ENCODE measurements around the gene GREB1L. TPM values are rescaled to one million over a fixed set of nuclear protein-coding genes. Genes with fewer than 3 reads are reported as not detected.

GREB1L gene
- total RNA-seq, 2 donors from 2014 or later, result 2.0 to 21.6 TPM

DNA sequence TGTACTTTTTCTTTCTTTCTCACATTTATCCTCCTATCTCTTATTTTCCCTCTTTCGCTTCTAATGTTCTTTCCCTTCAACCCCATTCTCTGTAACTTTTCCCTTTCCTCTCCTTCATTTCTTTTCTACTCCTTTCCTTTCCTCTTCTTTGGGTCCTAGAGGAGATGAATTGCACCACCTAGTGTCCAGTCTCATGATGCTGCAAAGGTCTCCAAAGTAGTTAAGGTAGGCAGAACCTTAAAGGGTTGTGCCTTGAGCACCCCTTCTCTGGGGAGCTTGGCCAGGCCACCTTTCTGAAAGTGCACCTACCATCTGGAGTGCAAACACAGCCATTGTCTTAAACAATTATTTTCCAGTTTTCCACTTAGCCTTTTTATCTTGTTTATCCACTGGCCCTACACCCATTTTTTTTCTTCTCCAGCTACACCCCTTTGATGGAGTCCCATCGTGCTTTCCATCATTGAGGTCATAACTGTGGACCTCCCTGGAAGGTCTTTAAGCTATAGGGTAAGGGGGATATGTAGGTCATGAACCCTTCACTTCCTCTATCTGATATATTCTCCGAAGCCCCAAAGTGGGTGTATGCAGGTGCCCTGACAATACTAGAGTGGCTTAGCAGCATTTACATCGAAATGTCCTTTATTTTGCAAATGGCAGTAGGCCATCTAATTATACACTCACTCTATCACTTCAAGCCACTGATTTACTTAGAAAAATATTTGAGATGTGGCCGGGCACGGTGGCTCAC is 202.6 kb downstream of the GREB1L start:
- whole genome bisulfite sequencing, result 87% methylated on average over 6 of the region's 6 CpGs
- Histone ChIP-seq H3K4me1 (replicated peaks) (no peaks in the 10 kb centered on the region), H3K36me3 (no peaks in the 10 kb centered on the region), H3K27me3 (replicated peaks; ENCODE audit: insufficient read depth) (no peaks in the 10 kb centered on the region), H3K27ac (no peak overlapping the region), H3K4me3 (no peak overlapping the region), H3K9me3 (no peaks in the 10 kb centered on the region)
- peak; percentile 11 for DNase-seq (ENCODE audit: low spot score)
- intact Hi-C loops (cut with DNase I), result loop anchor here (5.0 to 10.0 kb wide), 2 partner anchors 200 to 252 kb away; partner anchors contain the start of gene GREB1L
- TF ChIP-seq, protein P1, sequence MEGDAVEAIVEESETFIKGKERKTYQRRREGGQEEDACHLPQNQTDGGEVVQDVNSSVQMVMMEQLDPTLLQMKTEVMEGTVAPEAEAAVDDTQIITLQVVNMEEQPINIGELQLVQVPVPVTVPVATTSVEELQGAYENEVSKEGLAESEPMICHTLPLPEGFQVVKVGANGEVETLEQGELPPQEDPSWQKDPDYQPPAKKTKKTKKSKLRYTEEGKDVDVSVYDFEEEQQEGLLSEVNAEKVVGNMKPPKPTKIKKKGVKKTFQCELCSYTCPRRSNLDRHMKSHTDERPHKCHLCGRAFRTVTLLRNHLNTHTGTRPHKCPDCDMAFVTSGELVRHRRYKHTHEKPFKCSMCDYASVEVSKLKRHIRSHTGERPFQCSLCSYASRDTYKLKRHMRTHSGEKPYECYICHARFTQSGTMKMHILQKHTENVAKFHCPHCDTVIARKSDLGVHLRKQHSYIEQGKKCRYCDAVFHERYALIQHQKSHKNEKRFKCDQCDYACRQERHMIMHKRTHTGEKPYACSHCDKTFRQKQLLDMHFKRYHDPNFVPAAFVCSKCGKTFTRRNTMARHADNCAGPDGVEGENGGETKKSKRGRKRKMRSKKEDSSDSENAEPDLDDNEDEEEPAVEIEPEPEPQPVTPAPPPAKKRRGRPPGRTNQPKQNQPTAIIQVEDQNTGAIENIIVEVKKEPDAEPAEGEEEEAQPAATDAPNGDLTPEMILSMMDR (IDR thresholded peaks at IDR 0.05), result peak in 2 of 4 experiments; percentile 43 to 56
- no peak for TF ChIP-seq POLR2AphosphoS5 (IDR thresholded peaks at IDR 0.05)
- no peak for TF ChIP-seq POLR2A (IDR thresholded peaks at IDR 0.05)

DNA sequence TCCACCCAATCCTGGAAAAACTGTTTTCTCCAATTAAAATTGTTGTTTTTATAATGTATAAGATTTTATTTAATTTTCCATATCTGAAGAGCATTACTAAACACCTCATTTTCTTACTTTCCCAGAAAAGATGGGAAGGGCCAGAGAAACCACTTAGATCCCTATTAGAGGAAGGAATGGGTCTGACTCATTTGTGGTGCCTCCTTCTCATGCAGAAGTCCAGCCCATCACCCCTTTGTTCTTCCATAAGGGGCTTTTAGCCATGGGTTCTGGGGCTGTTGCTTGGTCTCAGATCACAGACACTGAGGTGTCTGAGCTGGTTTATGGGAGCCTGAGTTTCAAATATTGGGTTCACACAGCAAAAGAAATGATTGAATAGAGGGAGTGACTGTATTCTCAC is 206.3 kb downstream of the GREB1L start:
- intact Hi-C loops (cut with DNase I), result loop anchor here (10.0 kb wide), 1 partner anchor 203 kb away; the partner anchor contains the start of gene GREB1L
- Histone ChIP-seq H3K9me3 (no peaks in the 10 kb centered on the region), H3K27me3 (replicated peaks; ENCODE audit: insufficient read depth) (no peaks in the 10 kb centered on the region), H3K36me3 (no peaks in the 10 kb centered on the region), H3K4me1 (replicated peaks) (no peaks in the 10 kb centered on the region), H3K27ac (no peak overlapping the region), H3K4me3 (no peak overlapping the region)
- no peak for DNase-seq (ENCODE audit: low spot score)
- TF ChIP-seq POLR2A (IDR thresholded peaks at IDR 0.05), result no peak
- TF ChIP-seq, protein P1 (IDR thresholded peaks at IDR 0.05), result no peak
- no peak for TF ChIP-seq POLR2AphosphoS5 (IDR thresholded peaks at IDR 0.05)

DNA sequence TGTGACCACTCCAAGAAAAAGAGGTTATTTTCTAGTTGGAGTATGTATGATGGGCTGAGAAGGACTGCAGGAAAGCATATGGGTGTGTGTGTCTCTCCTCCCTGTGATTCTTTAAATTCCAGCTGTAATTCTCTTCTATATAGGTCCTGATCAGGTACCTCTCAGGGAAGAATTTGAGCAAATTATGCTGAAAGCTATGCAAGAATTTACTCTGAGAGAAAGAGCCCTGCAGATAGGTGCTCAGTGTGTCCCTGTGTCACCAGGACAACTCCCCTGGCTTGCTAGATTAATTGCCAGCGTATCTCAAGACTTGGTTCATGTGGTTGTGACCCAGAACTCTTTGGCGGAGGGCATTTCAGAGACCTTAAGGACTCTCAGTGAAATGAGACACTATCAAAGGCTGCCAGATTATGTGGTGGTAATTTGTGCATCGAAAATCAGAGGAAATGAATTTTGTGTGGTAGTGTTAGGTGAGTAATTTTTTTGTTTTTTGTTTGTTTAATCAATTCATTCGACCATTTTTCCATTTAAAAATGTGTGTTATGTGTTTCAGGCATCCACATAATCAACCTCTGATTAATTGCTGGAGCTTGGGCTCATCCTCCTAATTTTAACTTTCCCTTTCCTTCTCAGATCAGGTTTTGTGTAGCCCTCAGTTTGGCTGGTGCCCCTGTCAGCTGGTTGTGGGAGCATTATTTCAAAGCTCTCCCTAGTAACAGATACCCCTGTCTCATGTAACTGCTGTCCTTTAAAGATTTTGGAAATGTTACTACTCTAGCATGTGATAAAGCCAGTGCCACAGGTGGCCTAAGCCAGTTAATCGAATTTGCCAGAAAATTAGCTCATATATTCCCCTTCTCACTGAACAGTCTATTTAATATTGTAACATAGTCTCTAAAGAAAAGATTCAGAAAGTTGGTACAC is 207.6 kb downstream of the GREB1L start:
- 88% methylated on average over 5 of the region's 5 CpGs for WGBS
- no peak for DNase-seq (ENCODE audit: low spot score)
- no peaks in the 10 kb centered on the region for H3K4me1 ChIP-seq (replicated peaks)
- no peaks in the 10 kb centered on the region for H3K36me3 ChIP-seq
- intact Hi-C loops (cut with DNase I), result loop anchor here (10.0 kb wide), 1 partner anchor 205 kb away; the partner anchor contains the start of gene GREB1L
- no peak overlapping the region for H3K27ac ChIP-seq
- TF ChIP-seq, protein P1 (IDR thresholded peaks at IDR 0.05), result no peak
- TF ChIP-seq POLR2AphosphoS5 (IDR thresholded peaks at IDR 0.05) (no peak), POLR2A (IDR thresholded peaks at IDR 0.05) (no peak)
- no peaks in the 10 kb centered on the region for H3K27me3 ChIP-seq (replicated peaks; ENCODE audit: insufficient read depth)
- no peak overlapping the region for H3K4me3 ChIP-seq
- H3K9me3 ChIP-seq, result no peaks in the 10 kb centered on the region

- no peaks in the 10 kb centered on the region for H3K36me3 ChIP-seq
- no peak overlapping the region for H3K4me3 ChIP-seq
- no peaks in the 10 kb centered on the region for H3K27me3 ChIP-seq (replicated peaks; ENCODE audit: insufficient read depth)
- intact Hi-C loops (cut with DNase I), result no loop called here
- TF ChIP-seq POLR2AphosphoS5 (IDR thresholded peaks at IDR 0.05) (no peak), POLR2A (IDR thresholded peaks at IDR 0.05) (no peak)
- TF ChIP-seq, protein P1 (IDR thresholded peaks at IDR 0.05), result no peak
- no peaks in the 10 kb centered on the region for H3K4me1 ChIP-seq (replicated peaks)
- no peak for DNase-seq (ENCODE audit: low spot score)
- H3K9me3 ChIP-seq, result no peaks in the 10 kb centered on the region
- H3K27ac ChIP-seq, result no peak overlapping the region
- WGBS, result 65% methylated on average over 2 of the region's 2 CpGs
Measured at GRCh38 chr18:21450503-21450902, 208.5 kb downstream of the GREB1L start.

Data from prostate gland (tissue), 2 donors.